ENCODE results near the gene PPP2R1A. TPM values are rescaled to one million over a fixed set of nuclear protein-coding genes. Genes with fewer than 3 reads are reported as not detected.
"Not testable (repeated sequence)": the region's sequence is repeated elsewhere in the genome, so short reads cannot be mapped to it uniquely, and the experiment has no call there.

Gene PPP2R1A
- total and polyA plus RNA-seq, 8 donors, result 73.3 to 272 (median 132) TPM

DNA sequence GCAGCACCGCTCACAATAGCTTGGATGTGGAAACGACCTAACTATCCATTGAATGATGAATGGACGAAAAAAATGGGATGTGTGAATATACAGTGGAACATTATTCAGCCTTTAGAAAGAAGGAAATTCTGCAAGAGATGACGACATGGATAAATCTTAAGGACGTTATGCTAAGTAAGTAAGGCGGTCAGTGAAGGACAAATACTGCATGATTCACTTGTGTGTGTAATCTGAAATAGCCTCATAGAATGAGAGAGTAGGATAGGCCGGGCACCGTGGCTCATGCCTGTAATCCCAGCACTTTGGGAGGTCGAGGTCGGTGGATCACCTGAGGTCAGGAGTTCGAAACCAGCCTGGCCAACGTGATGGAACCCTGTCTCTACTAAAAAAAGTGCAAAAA, 54.2 kb downstream of the PPP2R1A start:
- intact Hi-C loops (cut with DNase I; ENCODE audit: low total_unique reads), result no loop called here
- H3K27ac ChIP-seq, result no peak overlapping the region
- no peaks in the 10 kb centered on the region for H3K36me3 ChIP-seq
- TF ChIP-seq EP300 (IDR thresholded peaks at IDR 0.05), result no peak
- TF ChIP-seq, protein P1, sequence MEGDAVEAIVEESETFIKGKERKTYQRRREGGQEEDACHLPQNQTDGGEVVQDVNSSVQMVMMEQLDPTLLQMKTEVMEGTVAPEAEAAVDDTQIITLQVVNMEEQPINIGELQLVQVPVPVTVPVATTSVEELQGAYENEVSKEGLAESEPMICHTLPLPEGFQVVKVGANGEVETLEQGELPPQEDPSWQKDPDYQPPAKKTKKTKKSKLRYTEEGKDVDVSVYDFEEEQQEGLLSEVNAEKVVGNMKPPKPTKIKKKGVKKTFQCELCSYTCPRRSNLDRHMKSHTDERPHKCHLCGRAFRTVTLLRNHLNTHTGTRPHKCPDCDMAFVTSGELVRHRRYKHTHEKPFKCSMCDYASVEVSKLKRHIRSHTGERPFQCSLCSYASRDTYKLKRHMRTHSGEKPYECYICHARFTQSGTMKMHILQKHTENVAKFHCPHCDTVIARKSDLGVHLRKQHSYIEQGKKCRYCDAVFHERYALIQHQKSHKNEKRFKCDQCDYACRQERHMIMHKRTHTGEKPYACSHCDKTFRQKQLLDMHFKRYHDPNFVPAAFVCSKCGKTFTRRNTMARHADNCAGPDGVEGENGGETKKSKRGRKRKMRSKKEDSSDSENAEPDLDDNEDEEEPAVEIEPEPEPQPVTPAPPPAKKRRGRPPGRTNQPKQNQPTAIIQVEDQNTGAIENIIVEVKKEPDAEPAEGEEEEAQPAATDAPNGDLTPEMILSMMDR (IDR thresholded peaks at IDR 0.05), result no peak
- TF ChIP-seq POLR2AphosphoS5 (IDR thresholded peaks at IDR 0.05), result no peak
- no peak for TF ChIP-seq POLR2A (IDR thresholded peaks at IDR 0.05)
- DNase-seq, result no peak
- H3K4me1 ChIP-seq, result no peaks in the 10 kb centered on the region
- no peaks in the 10 kb centered on the region for H3K9me3 ChIP-seq
- 63 to 82% (median 81%) methylated on average over 12 of the region's 12 CpGs for WGBS, 5 donors
- H3K27me3 ChIP-seq, result no peaks in the 10 kb centered on the region
- H3K4me3 ChIP-seq, result no peak overlapping the region

DNA sequence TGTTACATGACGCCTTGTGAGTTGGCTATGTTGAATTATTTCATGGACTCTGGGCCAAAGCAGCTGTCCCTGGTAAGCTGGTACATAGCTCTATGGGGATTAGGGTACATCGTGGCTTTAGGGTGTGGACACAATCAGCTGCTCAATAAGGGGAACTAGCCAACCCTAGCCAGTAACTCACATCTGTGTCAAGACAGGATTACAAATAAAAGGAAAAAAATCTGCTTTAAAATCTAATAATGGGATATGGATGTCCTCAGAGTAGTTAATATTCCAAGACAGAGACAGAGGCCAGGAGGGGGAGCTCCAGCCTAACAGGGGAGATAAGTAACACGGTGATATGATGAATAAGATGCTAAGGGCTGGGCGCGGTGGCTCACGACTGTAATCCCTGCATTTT, 58.4 kb downstream of the PPP2R1A start:
- Histone ChIP-seq H3K27ac (no peak overlapping the region), H3K9me3 (no peaks in the 10 kb centered on the region), H3K4me3 (no peak overlapping the region), H3K36me3 (no peaks in the 10 kb centered on the region), H3K27me3 (no peaks in the 10 kb centered on the region), H3K4me1 (no peaks in the 10 kb centered on the region)
- TF ChIP-seq POLR2AphosphoS5 (IDR thresholded peaks at IDR 0.05), result no peak
- TF ChIP-seq, protein P1 (IDR thresholded peaks at IDR 0.05), result peak in 5 of 7 experiments; percentile 6 to 61 (median 29)
- intact Hi-C loops (cut with DNase I; ENCODE audit: low total_unique reads), result no loop called here
- WGBS, 5 donors, result 6 to 17% (median 13%) methylated on average over 6 of the region's 6 CpGs
- DNase-seq, result peak; percentile 61 to 74

DNA sequence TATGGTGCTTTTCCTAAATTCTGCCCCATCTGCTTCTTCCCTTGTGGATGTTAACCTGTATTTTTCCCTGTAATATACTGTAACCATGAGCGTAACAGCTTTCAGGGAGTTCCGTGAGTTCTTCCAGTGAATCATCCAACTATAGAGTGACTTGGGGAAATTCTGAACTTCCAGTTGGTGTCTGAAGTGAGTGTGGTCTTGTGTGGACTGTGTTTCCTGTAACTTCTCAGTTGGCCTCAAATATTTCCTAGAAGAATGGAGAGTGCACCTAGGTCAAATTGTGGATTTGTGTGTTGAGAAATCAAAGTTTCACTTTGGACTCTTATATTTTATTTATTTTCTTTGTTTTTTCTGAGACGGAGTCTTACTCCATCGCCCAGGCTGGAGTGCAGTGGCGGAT, 68.6 kb downstream of the PPP2R1A start:
- Histone ChIP-seq H3K27ac (no peak overlapping the region), H3K27me3 (no peaks in the 10 kb centered on the region), H3K9me3 (peaks cover 0 to 5% (median 0%) of the 10 kb centered on the region in 4 donors), H3K36me3 (no peaks in the 10 kb centered on the region), H3K4me3 (no peak overlapping the region), H3K4me1 (no peaks in the 10 kb centered on the region)
- no peak for DNase-seq
- intact Hi-C loops (cut with DNase I; ENCODE audit: low total_unique reads), result loop anchor here (10.0 kb wide), 1 partner anchor 496 kb away; no protein-coding TSS in a partner anchor
- TF ChIP-seq, protein P1 (IDR thresholded peaks at IDR 0.05), result no peak
- TF ChIP-seq POLR2AphosphoS5 (IDR thresholded peaks at IDR 0.05) (no peak), POLR2A (IDR thresholded peaks at IDR 0.05) (no peak), EP300 (IDR thresholded peaks at IDR 0.05) (no peak)
- WGBS, 5 donors, result 92 to 95% (median 93%) methylated on average over 5 of the region's 5 CpGs

DNA sequence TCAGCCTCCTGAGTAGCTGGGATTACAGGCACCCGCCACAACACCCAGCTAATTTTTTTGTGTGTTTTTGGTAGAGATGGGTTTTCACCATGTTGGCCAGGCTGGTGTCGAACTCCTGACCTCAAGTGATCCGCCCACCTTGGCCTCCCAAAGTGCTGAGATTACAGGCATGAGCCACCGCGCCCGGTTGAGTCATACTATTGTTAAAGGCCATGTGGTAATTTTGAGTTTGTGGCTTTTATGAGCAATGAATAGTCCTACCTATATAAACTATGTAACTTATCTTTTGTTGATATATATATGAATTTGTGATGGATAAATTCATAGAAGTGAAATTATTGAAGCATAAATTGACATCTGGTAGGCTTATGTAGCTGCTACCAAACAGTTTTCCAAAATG, 75.7 kb downstream of the PPP2R1A start:
- H3K27me3 ChIP-seq; H3K27ac ChIP-seq; DNase-seq; H3K36me3 ChIP-seq; H3K4me3 ChIP-seq; H3K9me3 ChIP-seq; intact Hi-C loops (cut with DNase I; ENCODE audit: low total_unique reads): not testable (repeated sequence)
- 71 to 87% (median 83%) methylated on average over 6 of the region's 6 CpGs for WGBS, 5 donors
- H3K4me1 ChIP-seq, result peaks cover 2 to 11% (median 10%) of the 10 kb centered on the region in 4 donors

DNA sequence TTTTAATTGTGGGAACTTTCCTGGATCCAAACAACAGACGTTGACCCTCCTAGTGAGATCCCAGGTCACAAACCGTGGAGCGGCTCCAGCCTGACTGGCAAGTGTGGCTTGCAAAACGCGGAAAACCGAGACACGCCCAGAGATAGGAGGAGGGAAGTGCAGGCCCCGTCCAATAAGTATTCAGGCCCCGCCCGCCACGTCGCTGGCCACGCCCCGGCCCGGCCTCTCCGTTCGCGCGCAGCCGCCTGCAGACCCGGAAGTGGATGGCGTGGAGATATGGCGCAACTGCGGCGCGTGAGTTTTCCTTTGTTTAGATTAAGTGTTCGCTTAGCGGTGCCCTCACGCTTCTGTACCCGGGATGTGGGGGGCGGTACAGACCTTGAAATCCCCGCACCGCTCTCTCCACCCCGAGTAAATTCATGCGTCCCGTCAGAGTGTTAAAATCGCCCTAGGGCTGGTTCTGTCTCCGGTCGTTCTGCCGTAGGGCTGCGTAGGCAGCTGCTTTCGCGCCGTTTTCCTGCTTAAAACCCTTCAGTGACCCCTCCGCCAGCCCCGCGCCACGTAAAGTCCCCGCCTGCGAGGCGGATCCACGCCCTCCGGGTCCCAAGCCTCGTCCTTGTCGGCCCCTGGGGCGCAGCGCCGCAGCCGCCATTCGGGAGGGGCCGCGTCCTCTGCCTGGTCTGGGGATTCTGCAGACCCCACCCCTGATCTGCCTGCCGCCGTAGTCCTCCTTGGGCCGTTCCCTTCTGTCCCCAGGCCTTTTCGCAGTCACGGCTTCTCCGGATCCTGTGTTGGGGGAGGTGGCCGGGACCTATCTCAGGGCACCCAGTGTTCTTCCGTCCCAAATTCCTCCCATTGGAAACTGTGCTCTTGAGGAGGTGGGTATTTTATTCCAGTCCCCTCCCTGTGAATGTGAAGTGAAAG, 79.7 kb downstream of the PPP2R1A start, which contains the start of gene ZNF766:
Gene ZNF766 (plus strand): TSS at position 250 of the 924 bp plus-strand sequence. CDS start 27 bp downstream, at position 277.
- intact Hi-C loops (cut with DNase I; ENCODE audit: low total_unique reads), result no loop called here
- H3K9me3 ChIP-seq, result peaks cover 0 to 10% (median 0%) of the 10 kb centered on the region in 4 donors
- H3K27me3 ChIP-seq, result no peaks in the 10 kb centered on the region
- peak; percentile 99 for DNase-seq
- 0 to 1% (median 0%) methylated on average over 40 to 70 of the region's 70 CpGs for WGBS, 5 donors
- TF ChIP-seq POLR2A (IDR thresholded peaks at IDR 0.05), result peak in 1 of 4 donors; percentile 64
- TF ChIP-seq EP300 (IDR thresholded peaks at IDR 0.05), result no peak
- TF ChIP-seq, protein P1 (IDR thresholded peaks at IDR 0.05), result no peak
- peak; percentile 93 to 98 (median 93) for TF ChIP-seq POLR2AphosphoS5 (IDR thresholded peaks at IDR 0.05)
- peak within 1 kb of the TSS; percentile 81 to 100 (median 97) for H3K27ac ChIP-seq
- peak within 1 kb of the TSS; percentile 78 to 99 (median 90) for H3K4me3 ChIP-seq
- H3K36me3 ChIP-seq, result peaks cover 0 to 23% (median 17%) of the 10 kb centered on the region in 4 donors
- H3K4me1 ChIP-seq, result peaks cover 9 to 32% (median 23%) of the 10 kb centered on the region in 4 donors

Measured in stomach (tissue), 9 donors.